Inflammatory macrophage treated with lipopolysaccharide for 4 hours (primary cell): ENCODE data around the gene BHLHE40.
A peak's percentile ranks its signal among the peaks of the same experiment; 100 is the strongest.

Experiments used
- DNase-seq: peaks from one replicate; pipeline ENCODE4 v3.0.0-alpha.2; 2020

BHLHE40 gene

DNA sequence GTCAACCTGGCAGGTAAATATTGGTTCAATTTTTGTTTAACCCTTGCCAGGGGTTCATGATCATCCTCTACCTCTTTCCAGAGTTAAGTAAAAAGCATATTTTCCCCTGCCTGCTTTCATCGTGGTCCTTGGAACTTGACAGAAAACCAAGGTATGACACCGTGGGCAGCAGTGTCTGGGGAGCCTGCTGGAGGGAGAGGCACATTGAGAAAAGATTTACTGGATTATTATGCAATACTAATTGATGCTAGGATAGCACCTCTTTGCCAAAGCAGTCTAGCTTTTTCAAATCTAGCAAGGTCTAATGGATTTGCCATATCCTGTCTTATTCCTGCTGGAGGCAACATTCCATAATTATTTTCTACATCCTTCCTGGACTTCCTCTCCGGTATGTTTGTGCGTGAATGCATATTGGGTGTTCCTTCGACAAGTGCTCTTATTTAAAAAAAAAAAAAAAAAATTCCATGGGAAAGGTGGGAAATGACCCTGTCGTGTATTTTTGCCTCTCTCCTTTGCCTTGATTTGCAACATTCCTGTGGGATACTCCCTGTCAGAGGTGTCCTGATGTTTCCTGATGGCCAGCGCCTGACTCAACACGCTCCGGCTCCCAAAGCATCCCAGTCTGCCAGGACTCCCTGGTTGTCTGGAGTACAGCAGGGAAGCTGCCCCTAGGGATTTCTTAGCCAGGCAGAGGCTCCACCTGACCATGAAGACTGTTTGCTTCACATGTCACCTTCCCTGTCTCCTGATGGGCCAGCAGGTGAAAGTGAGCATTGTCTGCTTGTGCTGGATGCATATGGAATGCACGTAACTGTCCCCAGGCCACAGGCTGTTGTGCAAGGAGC, 6.3 kb downstream of the BHLHE40 start:
- DNase-seq = no peak

DNA sequence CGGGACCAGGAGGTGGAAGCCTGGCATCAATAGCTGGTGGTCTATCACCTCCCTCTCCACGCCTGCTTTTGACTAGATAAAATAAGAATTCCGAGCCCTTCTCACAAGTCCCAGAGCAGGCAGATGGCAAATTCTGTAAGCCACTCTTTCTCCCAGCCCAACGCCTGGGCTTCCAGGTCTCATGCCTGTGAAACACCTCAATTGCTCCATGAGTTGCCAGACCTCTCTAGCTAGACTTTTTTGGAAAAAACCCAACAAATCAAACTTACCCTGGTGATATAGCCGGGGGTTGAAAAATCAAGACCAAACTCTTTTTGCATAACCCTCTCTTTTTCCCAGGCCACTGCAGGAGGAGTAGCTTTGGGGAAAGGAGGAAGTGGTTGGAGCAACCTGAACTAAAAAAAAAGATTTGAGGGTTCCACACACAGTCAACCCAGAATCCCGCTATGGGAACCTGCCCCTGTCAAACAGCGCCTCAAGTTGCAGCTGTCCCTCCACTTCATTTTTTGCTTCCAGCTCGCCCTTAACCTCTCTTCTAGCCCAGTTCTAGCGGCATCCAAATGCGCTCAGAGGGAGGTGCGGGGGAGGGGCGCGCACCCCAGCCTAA, 7.0 kb downstream of the BHLHE40 start:
- peak; percentile 67 for DNase-seq

DNA sequence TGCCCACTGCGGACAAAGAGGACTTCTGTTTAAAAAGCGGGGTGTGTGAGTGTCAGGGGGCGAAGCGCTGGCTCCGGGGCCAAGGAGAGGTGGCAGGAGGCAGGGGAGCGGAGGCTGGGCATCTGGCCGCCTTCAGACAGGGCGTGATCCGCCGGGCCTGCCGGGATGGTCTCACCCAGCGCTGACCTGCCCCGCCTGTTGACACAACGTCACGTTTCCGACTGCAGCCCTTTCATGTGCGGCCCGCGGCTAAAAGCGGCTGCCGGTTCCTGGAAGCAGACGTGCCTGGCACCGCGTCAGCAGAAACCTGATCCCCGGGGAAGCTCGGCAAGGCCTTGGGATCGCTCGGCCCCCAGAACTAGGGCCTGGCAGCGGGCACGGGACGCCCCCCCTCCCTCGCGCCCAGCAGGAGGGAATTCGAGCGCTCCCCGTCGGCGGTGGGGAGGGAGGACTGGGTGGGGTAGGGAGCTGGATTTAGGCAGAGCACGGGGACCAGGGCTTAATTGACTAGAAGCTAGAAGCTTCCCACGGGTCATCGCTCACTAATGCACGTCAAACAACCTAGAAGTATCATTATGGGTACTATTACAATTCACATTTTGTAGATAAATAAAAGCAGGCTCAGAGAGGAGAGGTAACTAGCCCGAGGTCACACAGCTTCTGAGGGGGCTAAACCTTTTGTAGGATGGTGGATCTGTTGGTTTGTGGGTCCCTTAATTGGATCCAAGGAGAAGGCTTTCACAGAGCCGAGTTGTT, 7.7 kb downstream of the BHLHE40 start:
- peak; percentile 93 for DNase-seq

DNA sequence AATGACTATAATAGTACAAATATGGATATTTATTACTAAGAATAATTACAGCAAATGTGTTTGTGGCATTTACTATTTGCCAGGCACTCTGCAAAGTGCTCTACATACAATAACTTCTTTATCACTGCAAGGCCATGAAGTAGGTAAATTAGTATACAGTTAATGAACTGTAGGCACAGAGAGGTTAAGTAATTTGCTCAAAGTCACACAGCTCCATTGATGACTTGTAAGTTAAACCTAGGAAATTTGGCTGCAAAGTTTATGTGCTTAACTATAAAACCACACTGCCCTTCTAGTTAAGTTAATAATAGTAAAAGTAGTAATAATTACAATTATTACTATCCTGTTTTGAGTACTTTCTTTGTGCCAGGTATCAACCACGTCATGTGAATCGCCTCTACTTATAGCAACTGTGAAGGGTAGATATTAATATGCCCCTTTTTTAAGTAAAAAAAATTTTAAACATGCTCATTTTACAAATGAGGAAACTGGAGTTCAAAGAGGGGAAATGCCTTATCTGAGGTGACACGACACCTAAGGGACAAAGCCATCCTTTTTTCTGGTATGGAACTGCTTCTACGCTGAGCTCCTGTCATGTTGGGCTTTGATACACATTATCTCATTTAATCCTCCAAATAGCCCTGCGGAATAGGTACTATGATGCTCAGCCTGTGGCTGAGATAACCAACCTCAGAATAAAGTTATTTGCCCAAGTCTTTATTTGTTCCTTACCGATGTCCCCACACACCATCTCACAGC, 8.5 kb downstream of the BHLHE40 start:
- DNase-seq = no peak

DNA sequence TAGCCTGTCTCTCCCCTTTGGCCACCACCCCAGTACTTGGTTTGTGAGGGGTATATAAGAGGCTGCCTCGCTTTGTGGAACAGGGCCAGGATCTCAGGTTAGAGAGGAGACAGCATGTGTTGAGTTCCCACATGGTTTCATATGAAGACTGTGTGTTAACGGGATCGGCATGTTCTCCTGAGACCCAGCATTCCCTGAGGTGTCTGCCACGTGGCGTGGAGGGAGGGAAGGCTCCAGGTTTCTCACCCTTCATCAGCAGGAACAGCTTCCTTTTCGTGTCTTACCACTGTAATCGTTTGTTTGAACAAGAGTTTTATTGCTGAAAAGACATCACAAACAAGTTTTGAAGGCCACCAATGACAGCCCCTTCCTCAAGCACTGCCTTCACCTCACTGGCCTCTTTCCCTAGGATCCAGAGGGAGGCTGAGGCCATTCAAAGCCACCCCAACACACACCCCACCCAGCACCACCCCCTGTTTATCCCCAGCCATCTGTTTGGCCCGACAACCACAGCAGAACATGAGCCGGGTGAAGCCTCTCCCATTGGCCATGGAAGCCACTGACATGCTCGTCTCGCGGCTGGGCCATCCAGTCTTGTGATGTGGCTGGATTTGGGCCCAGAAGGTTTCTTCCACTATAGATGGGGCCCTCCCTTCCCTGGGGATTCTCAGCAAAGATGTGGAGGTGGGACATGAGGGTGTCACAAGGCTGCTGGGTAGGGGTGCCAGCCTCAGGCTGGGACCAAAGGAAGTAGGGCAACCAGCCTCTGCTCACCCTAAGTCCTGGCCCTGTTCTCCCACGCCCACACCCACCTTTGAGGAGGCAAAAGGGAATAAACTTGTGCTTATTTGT, 10.0 kb downstream of the BHLHE40 start:
- peak; percentile 71 for DNase-seq

DNA sequence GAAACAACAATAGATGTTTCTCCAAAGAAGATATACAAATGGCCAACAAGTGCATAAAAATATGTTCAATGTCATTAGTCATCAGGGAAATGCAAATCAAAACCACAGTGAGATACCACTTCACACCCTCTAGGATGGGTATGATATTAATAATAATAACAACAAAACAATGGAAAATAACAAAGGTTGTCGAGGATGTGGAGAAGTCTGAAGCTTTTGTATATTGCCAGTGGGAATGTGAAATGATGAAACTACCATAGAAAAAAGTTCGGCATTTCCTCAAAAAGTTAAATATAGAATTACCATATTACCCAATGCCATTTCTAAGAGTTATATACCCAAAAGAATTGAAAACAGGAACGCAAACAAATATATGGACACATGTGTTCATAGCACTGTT, 10.8 kb downstream of the BHLHE40 start:
- DNase-seq = peak; percentile 87

DNA sequence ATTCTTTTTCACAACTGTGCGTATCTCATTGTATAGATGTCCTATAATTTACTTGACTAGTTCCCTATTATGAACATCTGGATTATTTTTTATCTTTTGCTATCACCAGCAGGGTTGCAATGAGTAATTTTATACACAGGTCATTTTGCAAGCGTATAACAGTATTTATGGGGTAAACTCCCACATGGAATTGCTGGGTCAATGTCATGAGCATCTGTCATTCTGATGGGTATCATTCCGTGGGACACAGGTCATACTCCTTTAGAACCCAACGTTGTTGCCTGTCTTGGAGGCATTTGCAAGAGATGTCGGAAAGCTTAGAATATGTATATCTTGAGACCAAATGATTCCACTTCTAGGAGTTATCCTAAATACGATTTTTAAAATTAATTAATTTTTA, 12.9 kb downstream of the BHLHE40 start:
- no peak for DNase-seq

DNA sequence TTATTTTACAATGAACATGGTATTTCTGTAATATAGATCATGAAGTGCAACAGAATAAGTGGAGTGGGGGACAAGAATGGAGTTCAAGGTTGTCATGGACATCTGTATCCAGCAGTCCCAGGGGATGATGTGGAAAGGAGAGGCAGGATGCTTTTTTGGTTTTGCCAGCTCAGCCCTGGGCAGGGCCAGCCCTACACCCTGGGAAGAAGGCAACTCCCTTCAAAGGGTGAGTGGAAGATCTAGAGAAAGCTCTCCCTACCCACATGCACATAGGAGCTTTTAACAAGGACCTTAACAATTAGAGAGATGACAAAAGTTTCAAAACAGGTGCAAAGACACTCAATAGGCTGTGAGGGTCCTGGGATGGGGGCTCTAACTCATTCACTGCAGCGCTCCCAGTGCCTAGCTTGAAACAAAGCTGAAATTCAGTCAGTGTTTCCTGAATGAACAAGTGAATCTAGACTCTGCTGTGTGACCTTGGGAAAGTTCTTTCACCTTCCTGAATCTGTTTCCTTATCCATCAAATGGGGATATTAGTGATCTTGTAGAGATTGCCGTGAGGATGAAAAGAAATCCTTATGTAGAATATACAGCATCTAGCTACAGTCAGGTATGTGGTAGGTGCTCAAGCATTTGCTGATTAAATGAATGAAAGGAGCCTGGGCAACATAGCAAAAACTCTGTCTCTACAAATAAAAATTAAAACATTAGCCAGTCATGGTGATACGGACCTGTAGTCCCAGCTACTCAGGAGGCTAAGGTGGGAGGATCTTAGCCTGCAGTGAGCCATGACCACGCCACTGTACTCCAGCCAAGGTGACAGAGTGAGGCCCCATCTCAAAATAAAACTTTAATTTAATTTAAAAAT, 14.3 kb downstream of the BHLHE40 start:
- DNase-seq = no peak

DNA sequence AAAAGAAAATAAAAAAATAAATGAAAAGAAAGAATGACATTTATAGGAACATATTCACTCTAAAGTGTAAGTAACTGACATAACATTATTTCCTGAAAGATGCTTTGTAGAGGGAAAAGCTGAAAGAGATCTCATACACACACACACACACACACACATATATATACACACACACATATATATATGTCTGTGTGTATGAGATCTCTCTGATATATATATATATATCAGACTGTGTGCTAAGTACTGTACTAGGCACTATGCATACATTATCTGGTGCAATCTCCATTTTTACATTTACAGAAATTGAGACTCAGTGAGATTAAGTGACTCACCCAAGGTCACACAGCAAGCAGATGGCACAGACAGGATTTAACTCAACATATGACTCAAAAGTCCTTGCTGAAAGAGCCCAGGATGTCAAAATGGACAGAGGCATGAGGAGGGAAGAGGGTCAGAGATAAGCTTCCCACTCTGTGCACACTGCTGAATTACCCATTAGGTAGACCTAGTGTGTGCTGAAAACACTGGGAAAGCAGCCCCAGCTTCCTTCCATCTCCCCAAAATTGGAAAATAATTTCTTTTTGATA, 15.0 kb downstream of the BHLHE40 start:
- peak; percentile 95 for DNase-seq

DNA sequence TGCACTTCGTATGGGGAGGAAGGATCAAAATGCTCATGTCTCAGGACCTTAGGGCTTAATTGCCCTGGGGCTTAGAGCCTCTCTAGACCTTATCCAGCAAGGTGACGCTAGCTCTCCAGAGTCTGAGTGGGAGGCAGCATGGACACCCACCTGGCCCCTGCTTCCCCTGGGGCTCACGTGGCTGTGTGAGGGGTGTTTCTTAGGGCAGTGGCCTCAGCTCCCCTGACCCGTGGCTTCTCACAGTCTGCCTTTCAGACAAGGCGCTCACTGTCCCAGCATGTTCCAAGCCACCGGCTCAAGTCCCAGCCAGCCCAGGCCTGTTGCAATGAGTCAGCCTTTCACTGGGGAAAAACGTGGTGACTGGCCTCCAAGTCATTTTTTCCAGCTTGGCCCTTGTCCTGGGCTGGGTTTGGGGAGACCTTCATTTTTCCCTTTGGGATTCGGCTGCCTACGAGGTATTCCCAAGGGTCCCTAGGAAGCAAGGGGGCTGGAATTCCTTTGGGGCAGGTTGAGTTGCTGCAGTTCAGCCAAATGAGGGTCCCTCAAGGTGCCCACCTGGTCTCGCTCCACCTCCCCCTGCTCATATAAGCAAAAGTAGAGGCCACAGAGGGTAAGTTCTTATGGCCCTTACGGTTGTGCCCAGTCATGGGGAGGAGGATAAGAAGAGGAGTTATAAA, 15.7 kb downstream of the BHLHE40 start:
- DNase-seq = peak; percentile 84

DNA sequence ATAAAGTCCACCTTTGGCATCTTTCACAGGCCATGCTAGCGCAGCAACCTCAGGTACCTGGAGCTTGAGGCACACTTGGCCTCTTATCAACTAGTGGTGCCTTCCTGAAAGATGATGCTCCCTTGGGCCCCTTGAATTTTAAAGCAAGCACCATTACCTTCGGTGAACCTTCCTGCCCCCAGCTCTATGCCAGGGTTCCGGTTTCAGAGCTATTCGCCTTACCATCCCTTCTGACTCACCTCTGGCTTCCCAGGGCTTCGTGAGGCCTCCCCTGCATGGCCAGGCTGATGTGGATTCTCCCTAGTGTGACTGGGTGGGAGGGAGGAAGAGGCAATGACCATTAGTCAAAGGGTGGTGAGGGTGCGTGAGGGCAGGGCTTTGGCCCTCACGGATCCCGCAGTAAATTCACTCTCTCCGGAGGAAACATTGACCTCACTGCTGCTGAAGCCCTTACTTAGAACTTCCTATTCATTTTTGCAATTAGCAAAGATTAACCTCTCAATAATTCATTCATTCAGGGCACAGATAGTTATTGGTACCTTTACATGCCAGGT, 16.3 kb downstream of the BHLHE40 start:
- DNase-seq = peak; percentile 88

DNA sequence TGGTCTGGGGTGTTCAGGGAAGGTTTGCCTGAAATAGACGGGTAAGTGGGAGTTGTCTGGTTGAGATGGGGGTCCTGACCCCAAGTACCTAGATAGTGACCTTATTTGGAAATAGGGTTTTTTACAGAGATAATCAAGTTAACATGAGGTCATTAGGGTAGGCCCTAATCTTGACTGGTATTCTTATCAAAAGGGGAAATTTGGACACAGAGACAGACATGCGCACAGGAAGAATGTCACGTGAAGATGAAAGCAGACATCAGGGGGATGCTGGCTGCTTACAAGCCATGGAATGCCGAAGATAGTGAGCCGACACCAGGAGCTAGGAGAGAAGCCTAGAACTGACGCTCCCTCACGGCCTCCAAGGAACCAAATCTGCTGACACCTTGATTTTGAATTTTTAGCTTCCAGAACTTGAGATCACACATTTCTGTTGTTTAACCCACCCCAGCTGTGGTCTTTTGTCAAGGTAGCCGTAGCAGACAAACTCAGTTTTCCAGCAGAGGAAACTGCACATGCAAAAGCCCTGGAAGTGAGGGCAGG, 17.1 kb downstream of the BHLHE40 start:
- DNase-seq = no peak

DNA sequence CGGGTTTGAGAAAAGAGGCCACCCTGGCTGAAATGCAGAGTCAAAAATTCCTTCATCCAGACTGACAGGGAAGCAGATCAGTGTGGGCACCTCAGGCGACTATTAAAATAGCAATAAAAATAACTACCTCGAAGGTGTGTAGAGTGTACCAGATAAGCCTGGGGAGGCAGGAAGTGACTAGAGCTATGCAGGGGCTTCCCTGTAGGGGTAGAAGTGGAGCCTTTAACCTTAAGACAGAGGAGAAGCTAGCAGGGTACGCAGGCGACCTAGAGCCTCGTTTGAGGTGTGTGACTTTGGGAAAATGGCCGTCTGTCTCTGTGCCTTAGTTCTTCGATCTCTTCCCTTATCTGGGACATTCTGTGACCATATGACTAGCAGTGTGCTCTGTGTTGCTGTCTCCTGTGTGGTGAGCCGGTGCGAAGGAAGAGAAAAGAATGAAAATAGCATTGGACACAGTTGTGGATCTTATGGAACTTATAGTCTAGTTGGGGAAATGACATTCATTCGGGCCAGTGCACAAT, 17.6 kb downstream of the BHLHE40 start:
- DNase-seq = no peak

DNA sequence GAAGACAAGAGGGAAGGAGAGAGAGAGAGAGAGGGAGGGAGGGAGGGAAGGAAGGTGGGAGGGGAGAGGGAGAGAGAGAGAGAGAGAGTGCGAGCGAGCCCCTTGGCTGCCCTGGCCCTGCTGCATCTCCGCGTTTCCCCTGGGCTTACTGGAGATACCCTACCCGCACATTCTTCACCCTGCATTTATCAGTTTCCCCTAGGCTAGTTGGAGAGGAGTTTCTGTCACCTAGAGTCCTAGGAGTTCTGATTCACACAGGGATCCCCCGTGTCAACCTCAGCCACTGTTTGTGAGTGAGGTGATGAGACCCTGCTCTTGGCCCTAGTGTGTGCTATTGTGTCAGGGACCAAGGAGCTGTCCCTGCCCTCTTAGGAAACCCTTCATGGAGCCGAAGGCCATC, 18.7 kb downstream of the BHLHE40 start:
- DNase-seq = no peak

DNA sequence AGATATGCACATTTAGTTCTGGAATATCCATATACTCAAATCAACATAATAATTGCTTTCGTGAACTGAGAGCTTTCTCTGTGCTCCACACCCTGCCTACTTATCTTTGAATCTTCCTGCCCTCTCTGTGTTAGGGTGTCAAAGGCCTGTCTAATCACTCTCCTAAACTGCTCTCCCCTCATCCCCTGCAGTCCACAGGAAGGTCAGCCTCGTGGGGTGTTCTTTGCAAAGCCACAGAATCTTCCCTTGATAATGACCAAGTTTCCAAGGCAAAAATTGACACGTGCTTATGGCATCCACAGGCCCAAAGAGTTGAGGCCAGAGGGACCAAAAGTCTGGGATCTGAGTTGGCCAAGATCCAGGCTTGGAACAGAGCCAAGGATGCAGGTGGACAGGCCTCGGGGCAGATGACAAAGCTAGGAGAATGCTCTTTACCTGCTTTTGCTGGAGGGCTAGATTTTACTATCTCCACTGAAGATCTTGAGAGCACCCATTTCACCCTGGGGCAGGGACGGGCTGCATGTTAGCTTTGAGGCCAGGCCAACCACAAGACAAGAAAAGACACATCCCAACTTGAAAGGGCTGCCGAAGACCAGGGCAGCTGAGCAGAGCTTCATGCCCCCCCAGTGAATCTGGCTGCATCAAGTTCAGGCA, 20.4 kb downstream of the BHLHE40 start:
- DNase-seq = no peak

DNA sequence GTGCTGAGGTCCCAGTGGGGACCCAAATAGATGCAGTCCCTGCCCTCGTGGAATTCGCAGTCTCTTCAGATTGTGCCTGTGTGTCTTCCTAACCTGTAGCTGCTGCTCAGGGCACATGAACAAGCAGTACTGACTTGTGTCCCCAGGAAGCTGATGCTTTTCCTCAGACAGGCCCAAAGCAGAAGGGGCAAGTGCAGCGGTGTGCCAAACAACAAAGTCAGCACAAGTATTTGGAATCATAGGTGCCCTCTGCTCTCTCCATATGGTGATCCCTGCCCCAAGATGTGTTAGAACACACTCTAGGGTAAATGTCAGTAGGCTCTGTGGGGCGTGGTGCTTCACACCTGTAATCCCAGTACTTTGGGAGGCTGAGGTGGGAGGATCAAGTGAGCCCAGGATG, 21.9 kb downstream of the BHLHE40 start:
- no peak for DNase-seq

DNA sequence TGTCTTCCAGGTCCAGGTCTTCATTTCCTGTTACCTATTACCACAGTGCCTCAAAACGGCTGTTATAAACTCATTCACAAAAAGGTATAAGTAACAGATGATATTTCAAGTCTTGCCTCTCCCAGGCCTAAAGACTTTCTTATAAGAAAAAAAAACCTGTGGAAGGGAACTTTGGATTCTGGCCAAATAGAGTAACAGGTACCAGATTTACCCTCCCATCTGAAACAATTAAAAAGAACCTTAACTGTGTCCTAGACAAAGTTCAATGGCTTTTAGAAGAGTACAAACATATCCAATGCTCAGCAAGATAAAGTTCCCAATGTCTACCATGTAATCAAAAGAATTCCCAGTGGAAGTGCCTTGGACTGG, 22.6 kb downstream of the BHLHE40 start:
- DNase-seq = no peak

DNA sequence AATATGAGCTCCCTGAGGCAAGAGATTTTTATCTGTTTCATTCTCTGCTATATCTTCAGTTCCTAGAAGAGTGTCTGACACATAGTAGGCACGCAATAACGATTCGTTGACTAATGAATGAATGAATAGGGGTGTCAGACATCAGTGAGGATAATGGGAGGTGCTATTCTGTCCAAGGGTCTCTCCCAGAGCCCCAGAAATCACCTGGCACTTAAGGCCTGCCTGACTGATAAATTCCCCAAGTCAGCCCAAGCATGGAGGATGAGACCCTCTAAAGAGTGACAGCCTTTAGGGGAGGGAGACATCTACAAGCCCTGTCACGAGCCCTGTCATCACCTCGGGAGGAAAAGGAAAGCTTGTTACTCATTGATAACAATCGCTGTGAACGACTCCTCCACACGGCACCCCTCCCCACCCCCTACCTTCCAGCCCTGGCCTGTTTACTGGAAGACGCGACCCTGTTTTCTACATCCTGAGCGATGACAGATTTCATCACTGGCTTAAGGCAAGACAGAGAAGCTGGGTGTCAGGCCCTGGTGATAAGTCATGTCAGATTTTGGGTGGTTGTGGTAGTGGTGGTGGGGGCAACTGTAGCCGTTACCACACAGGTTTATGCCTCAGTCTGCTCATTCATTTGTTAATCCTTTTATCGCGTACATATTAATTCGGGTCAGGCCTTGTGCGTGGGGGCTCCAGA, 23.1 kb downstream of the BHLHE40 start:
- no peak for DNase-seq
